ENCODE data around the gene SERPINC1.
"Not testable (repeated sequence)": the region's sequence is repeated elsewhere in the genome, so short reads cannot be mapped to it uniquely, and the experiment has no call there.

Gene SERPINC1

GRCh38 chr1:173862769-173863223, 54.3 kb downstream of the SERPINC1 start:
- no peak for DNase-seq (ENCODE audit: low spot score)

- not testable (repeated sequence) for DNase-seq (ENCODE audit: low spot score)
These were observed 54.9 kb downstream of the SERPINC1 start for GRCh38 chr1:173862146-173862768.

GRCh38 chr1:173861731-173862145, 55.4 kb downstream of the SERPINC1 start:
- DNase-seq (ENCODE audit: low spot score): no peak

GRCh38 chr1:173860065-173860464, 57.1 kb downstream of the SERPINC1 start:
- no peak for DNase-seq (ENCODE audit: low spot score)

GRCh38 chr1:173859547-173859946, 57.6 kb downstream of the SERPINC1 start:
- not testable (repeated sequence) for DNase-seq (ENCODE audit: low spot score)

GRCh38 chr1:173857363-173857917, 59.7 kb downstream of the SERPINC1 start:
- DNase-seq (ENCODE audit: low spot score): no peak

GRCh38 chr1:173856903-173857302, 60.2 kb downstream of the SERPINC1 start:
- no peak for DNase-seq (ENCODE audit: low spot score)

GRCh38 chr1:173856014-173856413, 61.1 kb downstream of the SERPINC1 start:
- DNase-seq (ENCODE audit: low spot score): no peak
